ENCODE results near the gene SLC30A4.

The SLC30A4 gene

DNA sequence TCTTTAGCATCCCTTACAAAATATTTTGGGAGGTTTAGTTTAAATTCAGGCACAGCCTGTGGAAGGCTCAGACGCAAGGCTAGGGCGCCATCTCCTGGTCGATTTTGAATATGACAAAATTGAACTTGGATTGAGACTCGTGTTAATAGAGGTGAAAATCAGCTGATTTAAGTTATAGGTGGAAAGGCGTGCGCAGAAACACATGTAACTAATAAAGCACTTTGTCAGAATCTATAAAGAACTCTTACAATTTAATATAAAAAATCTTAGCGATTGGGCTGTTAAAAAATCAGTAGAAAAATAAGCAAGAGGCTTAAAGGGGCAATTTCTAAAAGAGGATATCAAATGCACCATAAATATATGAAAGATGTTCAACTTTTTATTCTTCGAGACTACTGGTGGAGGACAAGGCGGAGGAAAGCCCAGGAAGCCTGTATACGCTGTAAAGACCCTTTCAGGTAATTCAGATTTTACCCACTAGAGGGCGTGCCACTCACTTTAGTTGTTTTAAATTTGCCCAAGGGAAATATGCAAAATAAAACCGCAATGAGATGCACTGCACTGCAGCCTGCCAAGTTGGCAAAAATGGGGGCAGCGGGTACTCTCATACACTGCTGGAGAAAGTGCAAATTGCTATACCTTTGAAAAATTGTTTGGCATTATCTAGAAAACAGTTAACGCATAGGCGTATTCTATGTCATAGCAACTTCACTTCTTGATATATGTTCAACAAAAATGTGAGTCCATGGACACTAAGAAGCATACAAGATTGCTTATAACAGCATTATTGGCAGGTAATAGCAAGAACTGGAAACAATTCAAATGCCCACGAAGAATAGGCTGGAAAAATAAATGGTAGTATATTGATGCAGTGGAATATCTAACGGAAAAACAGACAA lies 64.7 kb downstream of the SLC30A4 start:
- Histone ChIP-seq H3K9ac (ENCODE audit: low read length) (no peak overlapping the region), H3K27ac (ENCODE audit: low read depth, low read length) (peak overlapping the region; percentile 57), H3K4me3 (ENCODE audit: low read length) (peak overlapping the region; percentile 76), H3K36me3 (ENCODE audit: control insufficient read depth, insufficient read depth, low read length) (no peaks in the 10 kb centered on the region), H3K27me3 (ENCODE audit: control insufficient read depth, insufficient read depth, low read length) (no peaks in the 10 kb centered on the region), H3K4me1 (ENCODE audit: control insufficient read depth, insufficient read depth, low read length) (peaks cover 10% of the 10 kb centered on the region)

DNA sequence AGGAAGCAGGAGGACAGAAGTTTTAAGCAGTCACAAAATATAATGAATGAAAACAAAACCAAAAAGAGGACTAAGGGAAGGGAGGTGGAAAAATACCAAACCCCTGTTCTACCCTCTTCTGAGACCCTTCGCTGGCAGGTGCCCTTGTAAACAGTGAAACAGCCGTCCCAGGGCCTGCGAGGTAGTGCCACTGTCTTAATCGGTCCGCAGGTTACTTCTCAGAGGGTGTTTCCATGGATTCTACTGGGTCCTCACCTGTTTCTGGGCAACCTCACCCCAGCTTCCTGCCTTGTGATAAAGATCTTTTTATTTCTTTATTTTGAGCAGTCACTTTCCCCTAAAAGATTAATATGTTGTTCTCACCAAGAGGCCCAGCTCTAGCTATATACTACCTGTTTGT lies 65.3 kb downstream of the SLC30A4 start:
- Histone ChIP-seq H3K27ac (ENCODE audit: low read depth, low read length) (peak overlapping the region; percentile 59), H3K9ac (ENCODE audit: low read length) (no peak overlapping the region), H3K4me3 (ENCODE audit: low read length) (no peak overlapping the region), H3K4me1 (ENCODE audit: control insufficient read depth, insufficient read depth, low read length) (peaks cover 10% of the 10 kb centered on the region), H3K36me3 (ENCODE audit: control insufficient read depth, insufficient read depth, low read length) (no peaks in the 10 kb centered on the region), H3K27me3 (ENCODE audit: control insufficient read depth, insufficient read depth, low read length) (no peaks in the 10 kb centered on the region)

GRCh38 chr15:45456212-45457106 lies 66.1 kb downstream of the SLC30A4 start:
- Histone ChIP-seq H3K9ac (ENCODE audit: low read length) (no peak overlapping the region), H3K27ac (ENCODE audit: low read depth, low read length) (peak overlapping the region; percentile 59), H3K4me3 (ENCODE audit: low read length) (peak overlapping the region; percentile 27), H3K27me3 (ENCODE audit: control insufficient read depth, insufficient read depth, low read length) (no peaks in the 10 kb centered on the region), H3K4me1 (ENCODE audit: control insufficient read depth, insufficient read depth, low read length) (peaks cover 10% of the 10 kb centered on the region), H3K36me3 (ENCODE audit: control insufficient read depth, insufficient read depth, low read length) (no peaks in the 10 kb centered on the region)

- Histone ChIP-seq H3K36me3 (ENCODE audit: control insufficient read depth, insufficient read depth, low read length) (no peaks in the 10 kb centered on the region), H3K27ac (ENCODE audit: low read depth, low read length) (no peak overlapping the region), H3K4me3 (ENCODE audit: low read length) (peak overlapping the region; percentile 27), H3K9ac (ENCODE audit: low read length) (no peak overlapping the region), H3K27me3 (ENCODE audit: control insufficient read depth, insufficient read depth, low read length) (no peaks in the 10 kb centered on the region), H3K4me1 (ENCODE audit: control insufficient read depth, insufficient read depth, low read length) (peaks cover 10% of the 10 kb centered on the region)
These were observed 67.7 kb downstream of the SLC30A4 start for GRCh38 chr15:45454814-45455213.

DNA sequence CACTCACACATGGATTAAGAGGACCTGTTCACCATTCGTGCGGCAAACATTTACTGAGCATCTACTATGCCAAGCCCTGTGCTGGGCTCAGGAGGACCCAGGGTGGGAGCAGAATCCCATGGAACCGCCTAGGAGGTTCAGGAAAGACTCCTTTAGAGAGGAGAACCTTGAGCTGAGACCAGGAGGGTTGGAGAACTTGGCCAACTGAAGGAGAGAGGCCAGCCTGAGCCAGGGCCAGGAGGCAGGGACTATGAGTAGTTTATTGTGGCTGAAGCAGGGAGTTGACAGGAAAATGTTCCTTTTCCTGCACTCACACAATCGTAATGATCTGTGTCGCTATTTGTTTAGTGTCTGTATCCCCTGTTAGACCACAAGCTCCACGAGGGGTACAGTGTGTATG lies 71.3 kb downstream of the SLC30A4 start:
- H3K4me3 ChIP-seq (ENCODE audit: low read length), result peak overlapping the region; percentile 5
- H3K27me3 ChIP-seq (ENCODE audit: control insufficient read depth, insufficient read depth, low read length), result no peaks in the 10 kb centered on the region
- no peak overlapping the region for H3K27ac ChIP-seq (ENCODE audit: low read depth, low read length)
- peaks cover under 1% of the 10 kb centered on the region for H3K4me1 ChIP-seq (ENCODE audit: control insufficient read depth, insufficient read depth, low read length)
- H3K9ac ChIP-seq (ENCODE audit: low read length), result no peak overlapping the region
- no peaks in the 10 kb centered on the region for H3K36me3 ChIP-seq (ENCODE audit: control insufficient read depth, insufficient read depth, low read length)

GRCh38 chr15:45449916-45450867 lies 72.4 kb downstream of the SLC30A4 start:
- H3K27me3 ChIP-seq (ENCODE audit: control insufficient read depth, insufficient read depth, low read length), result no peaks in the 10 kb centered on the region
- H3K4me3 ChIP-seq (ENCODE audit: low read length), result peak overlapping the region; percentile 61
- H3K4me1 ChIP-seq (ENCODE audit: control insufficient read depth, insufficient read depth, low read length), result no peaks in the 10 kb centered on the region
- no peak overlapping the region for H3K27ac ChIP-seq (ENCODE audit: low read depth, low read length)
- peak overlapping the region; percentile 27 for H3K9ac ChIP-seq (ENCODE audit: low read length)
- no peaks in the 10 kb centered on the region for H3K36me3 ChIP-seq (ENCODE audit: control insufficient read depth, insufficient read depth, low read length)

DNA sequence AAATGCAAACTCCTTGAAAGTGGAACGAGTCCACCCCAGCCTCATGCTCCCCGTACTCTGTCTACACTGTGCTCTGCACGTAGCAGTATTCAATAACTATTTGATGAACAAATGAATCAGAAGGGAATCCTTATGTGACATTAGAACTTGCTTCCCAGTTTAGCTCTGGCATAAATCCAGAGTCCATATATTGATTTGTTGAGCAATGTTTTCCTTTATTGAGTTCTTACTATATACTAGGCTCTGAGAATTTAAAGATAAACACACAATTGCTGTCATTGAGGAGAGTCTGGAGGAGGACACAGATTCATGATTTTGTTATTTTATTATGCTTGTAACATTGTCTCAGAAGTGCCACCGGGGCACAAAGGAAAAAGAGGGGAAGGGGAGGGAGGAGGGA lies 73.2 kb downstream of the SLC30A4 start:
- Histone ChIP-seq H3K9ac (ENCODE audit: low read length) (no peak overlapping the region), H3K4me1 (ENCODE audit: control insufficient read depth, insufficient read depth, low read length) (no peaks in the 10 kb centered on the region), H3K36me3 (ENCODE audit: control insufficient read depth, insufficient read depth, low read length) (no peaks in the 10 kb centered on the region), H3K27ac (ENCODE audit: low read depth, low read length) (no peak overlapping the region), H3K27me3 (ENCODE audit: control insufficient read depth, insufficient read depth, low read length) (no peaks in the 10 kb centered on the region), H3K4me3 (ENCODE audit: low read length) (peak overlapping the region; percentile 31)

- no peaks in the 10 kb centered on the region for H3K36me3 ChIP-seq (ENCODE audit: control insufficient read depth, insufficient read depth, low read length)
- no peaks in the 10 kb centered on the region for H3K27me3 ChIP-seq (ENCODE audit: control insufficient read depth, insufficient read depth, low read length)
- no peaks in the 10 kb centered on the region for H3K4me1 ChIP-seq (ENCODE audit: control insufficient read depth, insufficient read depth, low read length)
- H3K9ac ChIP-seq (ENCODE audit: low read length), result no peak overlapping the region
- no peak overlapping the region for H3K27ac ChIP-seq (ENCODE audit: low read depth, low read length)
- no peak overlapping the region for H3K4me3 ChIP-seq (ENCODE audit: low read length)
These were observed 74.3 kb downstream of the SLC30A4 start for GRCh38 chr15:45448066-45448915.

GRCh38 chr15:45443645-45444044 lies 78.9 kb downstream of the SLC30A4 start:
- Histone ChIP-seq H3K4me3 (ENCODE audit: low read length) (no peak overlapping the region), H3K27me3 (ENCODE audit: control insufficient read depth, insufficient read depth, low read length) (no peaks in the 10 kb centered on the region), H3K4me1 (ENCODE audit: control insufficient read depth, insufficient read depth, low read length) (no peaks in the 10 kb centered on the region), H3K27ac (ENCODE audit: low read depth, low read length) (no peak overlapping the region), H3K36me3 (ENCODE audit: control insufficient read depth, insufficient read depth, low read length) (no peaks in the 10 kb centered on the region), H3K9ac (ENCODE audit: low read length) (no peak overlapping the region)

GRCh38 chr15:45442507-45443135 lies 79.9 kb downstream of the SLC30A4 start:
- Histone ChIP-seq H3K4me3 (ENCODE audit: low read length) (no peak overlapping the region), H3K9ac (ENCODE audit: low read length) (no peak overlapping the region), H3K36me3 (ENCODE audit: control insufficient read depth, insufficient read depth, low read length) (no peaks in the 10 kb centered on the region), H3K27me3 (ENCODE audit: control insufficient read depth, insufficient read depth, low read length) (no peaks in the 10 kb centered on the region), H3K4me1 (ENCODE audit: control insufficient read depth, insufficient read depth, low read length) (no peaks in the 10 kb centered on the region), H3K27ac (ENCODE audit: low read depth, low read length) (no peak overlapping the region)

- H3K27ac ChIP-seq (ENCODE audit: low read depth, low read length), result no peak overlapping the region
- peak overlapping the region; percentile 29 for H3K4me3 ChIP-seq (ENCODE audit: low read length)
- H3K36me3 ChIP-seq (ENCODE audit: control insufficient read depth, insufficient read depth, low read length), result no peaks in the 10 kb centered on the region
- no peaks in the 10 kb centered on the region for H3K4me1 ChIP-seq (ENCODE audit: control insufficient read depth, insufficient read depth, low read length)
- H3K27me3 ChIP-seq (ENCODE audit: control insufficient read depth, insufficient read depth, low read length), result no peaks in the 10 kb centered on the region
- no peak overlapping the region for H3K9ac ChIP-seq (ENCODE audit: low read length)
These were observed 80.9 kb downstream of the SLC30A4 start for GRCh38 chr15:45441686-45442085.
